DND-41 (cell line): ENCODE data around the gene OR5K2.

Experiments used
- CTCF ChIP-seq: IDR thresholded peaks from 2 replicates; pipeline ENCODE4 v1.5.1; 2012; ENCODE audit warnings: borderline replicate concordance, low read length, moderate library complexity, mild to moderate bottlenecking; ENCODE audit not compliant: poor library complexity, severe bottlenecking; ENCODE audit errors: extremely low read depth
- EZH2 ChIP-seq: IDR thresholded peaks from 3 replicates; pipeline ENCODE4 v1.6.1; 2012; ENCODE audit warnings: borderline replicate concordance, low read depth, mild to moderate bottlenecking, moderate library complexity, low read length, inconsistent platforms; ENCODE audit not compliant: severe bottlenecking

GRCh38 chr3:98514948-98515347, 17.5 kb downstream of the OR5K2 start:
- TF ChIP-seq CTCF (no peak), EZH2 (no peak)
